NCI-H510A treated with DMSO at 0.1 percent for 48 hours (cell line): ENCODE data around the gene FAIM2.

Source experiments
- DNase-seq: peaks from one replicate; lab custom pipeline; 2025; lab: John Stamatoyannopoulos, UW

The FAIM2 gene

GRCh38 chr12:49917166-49917787, 13.6 kb upstream of the FAIM2 start:
- DNase-seq, result no peak

DNA sequence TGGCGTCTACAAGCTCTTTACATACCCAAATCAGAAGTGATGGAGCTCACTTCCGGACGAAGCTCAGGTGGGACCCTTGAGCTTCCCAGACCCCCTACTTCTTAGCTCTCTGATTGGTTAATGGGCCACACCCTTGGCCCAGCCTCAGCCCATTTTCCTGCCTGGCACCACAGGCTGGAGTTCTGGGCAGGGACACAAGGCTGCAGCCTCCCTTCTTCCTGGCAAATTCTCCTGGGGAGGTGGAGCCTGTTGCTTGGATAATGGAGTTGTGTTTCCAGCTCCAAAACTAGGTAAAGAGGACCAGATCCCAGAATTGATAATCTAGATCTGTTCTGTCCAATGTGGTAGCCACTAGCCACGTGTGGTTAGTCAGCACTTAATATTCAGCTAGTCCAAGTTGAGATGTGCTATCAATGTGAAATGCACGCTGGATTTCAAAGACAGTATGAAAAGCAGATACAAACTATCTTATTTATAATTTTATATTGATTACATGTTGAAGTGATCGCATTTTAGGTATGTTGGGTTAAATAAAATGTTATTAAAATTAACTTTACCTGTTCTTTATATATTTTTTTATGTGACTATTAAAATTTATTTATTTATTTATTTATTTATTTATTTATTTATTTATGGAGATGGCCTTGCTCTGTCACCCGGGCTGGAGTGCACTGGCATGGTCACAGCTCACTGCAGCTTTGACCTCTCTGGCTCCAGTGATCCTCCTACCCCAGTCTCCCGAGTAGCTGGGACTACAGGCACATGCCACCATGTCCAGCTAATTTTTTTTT, 12.6 kb upstream of the FAIM2 start:
- no peak for DNase-seq

DNA sequence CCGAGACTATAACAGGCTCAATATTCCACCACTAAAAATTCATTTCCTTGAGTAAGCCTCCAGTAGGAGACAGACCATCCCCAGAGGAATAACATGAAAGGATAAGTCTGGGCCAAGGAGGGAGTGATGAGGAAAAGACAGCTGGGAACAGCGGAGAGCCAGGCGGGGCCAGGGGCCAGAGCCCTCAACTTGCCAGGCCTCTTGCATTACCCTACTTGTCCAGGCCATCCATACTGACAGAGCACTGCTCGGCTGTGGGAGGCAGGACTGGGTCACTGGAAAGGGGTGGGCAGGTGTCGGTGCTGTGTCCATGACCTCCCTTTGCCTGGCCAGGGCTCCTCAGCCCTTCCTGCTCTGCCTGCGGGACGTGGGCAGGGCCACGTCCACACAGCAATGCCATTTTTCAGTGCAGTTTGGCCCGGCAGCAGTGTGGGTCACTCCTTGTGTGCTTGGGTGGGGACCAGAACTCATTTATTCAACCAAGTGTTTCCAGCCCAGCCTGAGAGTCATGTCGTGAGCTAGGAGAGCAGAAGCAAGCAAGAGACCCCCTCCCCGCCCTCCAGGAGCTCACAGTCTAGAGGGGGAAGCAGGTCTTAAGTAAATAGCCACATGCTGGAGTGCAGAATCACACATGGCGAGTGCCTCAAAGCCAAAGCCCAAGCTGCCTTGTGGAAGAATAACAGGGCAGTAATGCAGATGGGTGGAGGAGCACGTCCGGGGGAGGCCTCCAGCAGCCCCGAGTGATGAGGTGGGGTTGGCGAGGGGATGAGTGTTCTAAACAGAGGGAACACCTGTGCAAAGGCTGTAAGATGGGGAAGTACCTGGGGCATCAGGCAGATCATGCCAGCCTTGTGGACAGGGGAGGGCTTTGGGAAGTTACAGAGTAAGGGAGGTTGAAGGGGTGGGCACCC, 8.9 kb upstream of the FAIM2 start:
- DNase-seq, result no peak

DNA sequence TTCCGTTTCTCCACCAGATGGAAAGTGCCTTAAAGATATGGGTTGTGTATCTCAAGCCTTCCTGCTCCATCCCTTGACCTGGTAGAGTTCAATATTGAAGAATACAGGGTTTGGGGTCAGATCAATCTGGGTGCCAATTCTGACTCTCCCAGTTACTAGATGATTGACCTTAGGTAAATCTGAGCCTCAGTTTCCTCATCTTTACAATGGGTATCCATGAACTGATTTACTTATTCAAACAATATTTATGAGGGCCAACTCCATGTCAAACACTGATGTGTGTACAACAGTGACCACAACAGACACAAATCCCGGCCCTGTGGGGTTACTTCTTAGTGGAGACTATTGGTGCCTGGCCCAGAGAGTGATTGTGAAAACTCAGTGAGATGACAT, 7.5 kb upstream of the FAIM2 start:
- no peak for DNase-seq

- DNase-seq, result no peak
These were observed 6.9 kb upstream of the FAIM2 start for GRCh38 chr12:49910331-49911212.

DNA sequence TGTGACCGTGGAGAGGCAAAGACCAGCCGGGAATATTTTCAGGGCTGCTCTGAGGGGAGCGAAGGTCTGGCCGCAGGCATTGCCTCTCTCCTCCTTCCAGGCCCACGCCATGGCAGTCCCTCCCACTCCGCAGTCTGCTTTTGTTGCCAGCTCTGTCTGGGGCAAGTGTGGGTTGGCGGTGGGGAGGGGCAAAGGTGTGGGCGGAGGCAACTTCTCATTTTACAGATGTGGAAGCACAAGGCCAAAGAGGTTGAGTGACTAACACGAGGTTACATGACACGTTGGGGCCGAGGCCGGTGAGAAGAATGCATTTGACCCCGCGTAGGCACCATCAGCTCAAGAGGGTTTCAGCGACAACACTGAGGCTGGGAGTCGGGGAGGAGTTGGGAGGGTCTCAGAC, 6.1 kb upstream of the FAIM2 start:
- peak; percentile 69 for DNase-seq

DNA sequence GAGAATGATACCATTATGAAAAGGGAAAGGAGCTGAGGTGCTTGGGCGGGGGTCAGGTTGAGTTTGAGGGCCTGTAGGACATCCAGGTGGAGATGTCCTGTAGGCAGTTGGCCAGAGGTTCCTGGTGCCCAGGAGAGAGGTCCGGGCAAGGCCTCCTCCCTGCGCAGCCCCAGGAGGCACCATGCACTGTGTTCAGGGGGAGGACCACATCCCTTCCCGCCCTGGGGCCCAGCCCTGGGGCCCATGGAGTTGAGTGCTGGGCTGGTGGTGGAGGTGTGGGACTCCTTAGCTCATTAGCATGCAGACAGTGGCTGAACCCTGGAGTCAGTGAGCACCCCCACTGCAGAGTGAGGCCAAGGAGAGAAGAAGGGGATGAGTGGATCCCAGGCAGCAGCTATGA, 5.7 kb upstream of the FAIM2 start:
- DNase-seq, result no peak

- DNase-seq, result no peak
These were observed 3.7 kb upstream of the FAIM2 start for GRCh38 chr12:49907352-49907751.

DNA sequence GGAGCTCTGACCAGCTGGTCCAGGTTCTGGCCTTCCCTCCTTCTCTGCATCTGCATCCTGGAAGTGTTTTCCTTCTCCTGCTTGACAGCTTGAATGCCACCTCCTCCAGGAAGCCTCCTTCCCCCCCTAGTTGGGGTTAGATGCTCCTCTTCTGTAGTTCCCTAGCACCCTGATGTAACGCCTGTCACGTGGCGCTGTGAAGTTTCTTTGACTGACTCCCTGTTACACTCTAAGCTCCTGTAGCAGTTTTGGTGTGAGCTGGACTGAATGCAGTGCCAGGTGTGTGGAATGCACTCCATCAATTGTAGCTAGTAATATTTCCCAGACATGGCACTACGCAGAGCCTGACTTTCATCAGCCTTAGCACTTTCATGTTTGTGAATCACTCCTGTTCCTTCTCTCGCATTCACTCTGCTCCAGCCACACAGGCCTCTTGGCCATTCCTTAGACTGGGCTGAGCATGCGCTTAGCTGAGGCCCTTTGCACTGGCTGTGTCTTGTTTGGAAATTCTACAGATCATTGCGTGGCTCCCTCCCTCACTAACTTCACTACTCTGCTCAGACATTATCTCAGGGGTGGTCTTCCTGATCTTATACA, 2.1 kb upstream of the FAIM2 start:
- no peak for DNase-seq

DNA sequence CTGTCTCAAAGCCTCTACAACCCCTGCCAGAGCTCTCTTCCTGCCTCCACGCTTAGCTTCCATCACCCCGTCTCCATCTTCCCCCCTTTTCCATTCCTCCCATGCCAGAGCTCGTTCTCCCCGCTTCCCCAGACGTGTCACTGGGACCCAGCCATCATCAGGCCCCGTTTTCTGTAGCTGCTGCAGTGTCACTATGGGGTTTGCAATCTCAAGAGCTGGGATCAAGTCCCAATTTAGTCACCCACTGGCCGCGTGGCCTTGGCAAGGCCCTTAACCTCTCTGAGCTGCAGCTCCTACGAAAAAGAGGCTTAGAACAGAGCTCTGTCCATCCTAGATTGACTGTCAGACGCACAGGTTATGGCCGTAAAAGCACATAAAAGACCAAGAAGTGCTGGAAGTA, 901 bp upstream of the FAIM2 start:
- no peak for DNase-seq

DNA sequence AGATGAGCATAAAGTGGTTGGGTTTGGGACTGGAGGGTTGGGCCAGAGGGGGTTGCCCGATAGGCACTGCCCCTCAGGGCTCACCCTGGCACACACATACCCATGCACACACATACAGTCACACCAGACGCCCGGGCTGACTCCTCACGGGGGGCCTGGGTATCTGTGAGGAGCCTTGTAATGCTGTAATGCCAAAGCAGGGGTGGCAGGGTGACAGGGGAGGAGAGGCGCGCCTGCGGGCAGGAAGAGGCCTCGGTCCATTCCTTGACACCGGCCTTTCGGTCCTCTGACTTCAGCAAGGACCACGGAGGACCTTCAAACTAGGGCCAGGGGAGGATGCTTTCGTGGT, 375 bp downstream of the FAIM2 start:
- DNase-seq, result no peak

- no peak for DNase-seq
These were observed 1.0 kb downstream of the FAIM2 start for GRCh38 chr12:49902399-49903350.

GRCh38 chr12:49901986-49902385, 1.7 kb downstream of the FAIM2 start:
- DNase-seq, result no peak

GRCh38 chr12:49901026-49901425, 2.7 kb downstream of the FAIM2 start:
- no peak for DNase-seq

GRCh38 chr12:49900371-49900770, 3.3 kb downstream of the FAIM2 start:
- no peak for DNase-seq

GRCh38 chr12:49899921-49900320, 3.8 kb downstream of the FAIM2 start:
- no peak for DNase-seq

- no peak for DNase-seq
These were observed 4.3 kb downstream of the FAIM2 start for GRCh38 chr12:49899286-49899843.

GRCh38 chr12:49897276-49897675, 6.4 kb downstream of the FAIM2 start:
- no peak for DNase-seq

DNA sequence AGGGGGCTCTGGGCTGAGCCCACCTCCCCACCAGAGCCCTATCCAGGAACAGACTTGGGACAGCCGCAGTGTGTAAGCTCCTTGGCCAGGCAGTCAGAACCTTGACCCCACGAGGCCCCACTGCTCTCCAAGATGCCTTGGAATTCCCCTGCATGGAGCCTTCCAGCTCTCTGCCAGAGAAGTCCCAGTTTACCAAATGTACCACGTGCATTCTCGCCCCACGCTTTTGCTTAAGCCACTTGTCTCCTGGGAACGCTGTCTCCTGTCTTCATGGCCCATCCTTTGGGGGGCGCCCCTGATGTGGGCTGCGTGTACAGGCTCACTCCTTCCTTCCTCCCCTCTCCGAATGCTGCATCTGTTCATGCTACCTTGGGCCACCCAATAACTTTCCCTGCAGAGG, 7.9 kb downstream of the FAIM2 start:
- DNase-seq, result no peak

GRCh38 chr12:49894751-49895148, 8.9 kb downstream of the FAIM2 start:
- no peak for DNase-seq
